ENCODE measurements around the gene KTN1. TPM values are rescaled to one million over a fixed set of nuclear protein-coding genes. Genes with fewer than 3 reads are reported as not detected.

Gene KTN1
- total and polyA plus RNA-seq, 8 donors = 125 to 171 (median 140) TPM

DNA sequence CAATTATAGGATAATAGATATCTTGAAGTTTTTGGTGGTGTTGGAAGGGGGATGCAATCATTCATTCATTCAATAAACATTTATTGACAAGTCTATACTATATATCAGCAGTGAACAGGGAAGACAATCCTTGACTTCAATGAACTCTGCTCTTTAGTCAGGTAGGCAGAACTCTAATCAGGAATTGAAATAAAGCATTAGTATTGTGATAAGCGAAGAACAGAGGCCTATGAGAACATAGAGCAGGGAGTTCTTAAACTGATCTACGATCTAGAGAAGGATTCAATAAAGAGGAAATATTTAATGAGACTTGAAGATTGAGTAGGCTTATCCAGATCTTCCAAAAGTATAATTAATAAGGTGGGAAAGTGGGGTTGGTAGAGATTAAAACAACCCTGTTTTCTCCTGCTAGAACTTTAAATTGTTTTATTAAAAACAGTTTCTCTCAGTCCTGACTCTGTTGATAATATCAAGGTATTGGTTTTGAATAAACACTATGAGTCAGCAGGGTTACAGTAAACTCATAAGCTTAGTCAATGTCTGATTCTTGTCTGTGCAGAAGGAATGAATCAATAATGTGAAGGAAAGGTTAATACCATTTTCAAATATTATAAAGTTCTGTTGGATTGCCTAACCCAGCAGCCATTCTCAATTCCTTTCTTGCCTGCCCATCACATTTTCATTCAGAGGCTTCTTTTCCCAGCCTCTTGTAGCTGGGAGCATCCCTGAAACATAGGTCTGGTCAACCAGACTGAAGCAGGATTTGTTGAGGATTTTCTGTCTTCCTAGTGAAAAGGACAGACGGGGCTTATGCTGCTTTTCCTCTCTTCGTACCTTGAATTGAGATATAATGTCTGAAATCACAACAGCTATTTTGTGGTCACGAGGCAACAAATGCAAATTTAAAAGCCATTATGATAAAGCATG lies 38.9 kb upstream of the KTN1 start:
- DNase-seq (no peak), ATAC-seq (no peak)
- H3K27me3 ChIP-seq = no peaks in the 10 kb centered on the region
- intact Hi-C loops (cut with DNase I) = no loop called here
- peaks cover 0 to 6% of the 10 kb centered on the region in 2 donors for H3K9me3 ChIP-seq
- H3K4me1 ChIP-seq = no peaks in the 10 kb centered on the region
- no peak overlapping the region for H3K4me3 ChIP-seq
- H3K27ac ChIP-seq = no peak overlapping the region
- TF ChIP-seq, protein P1, sequence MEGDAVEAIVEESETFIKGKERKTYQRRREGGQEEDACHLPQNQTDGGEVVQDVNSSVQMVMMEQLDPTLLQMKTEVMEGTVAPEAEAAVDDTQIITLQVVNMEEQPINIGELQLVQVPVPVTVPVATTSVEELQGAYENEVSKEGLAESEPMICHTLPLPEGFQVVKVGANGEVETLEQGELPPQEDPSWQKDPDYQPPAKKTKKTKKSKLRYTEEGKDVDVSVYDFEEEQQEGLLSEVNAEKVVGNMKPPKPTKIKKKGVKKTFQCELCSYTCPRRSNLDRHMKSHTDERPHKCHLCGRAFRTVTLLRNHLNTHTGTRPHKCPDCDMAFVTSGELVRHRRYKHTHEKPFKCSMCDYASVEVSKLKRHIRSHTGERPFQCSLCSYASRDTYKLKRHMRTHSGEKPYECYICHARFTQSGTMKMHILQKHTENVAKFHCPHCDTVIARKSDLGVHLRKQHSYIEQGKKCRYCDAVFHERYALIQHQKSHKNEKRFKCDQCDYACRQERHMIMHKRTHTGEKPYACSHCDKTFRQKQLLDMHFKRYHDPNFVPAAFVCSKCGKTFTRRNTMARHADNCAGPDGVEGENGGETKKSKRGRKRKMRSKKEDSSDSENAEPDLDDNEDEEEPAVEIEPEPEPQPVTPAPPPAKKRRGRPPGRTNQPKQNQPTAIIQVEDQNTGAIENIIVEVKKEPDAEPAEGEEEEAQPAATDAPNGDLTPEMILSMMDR (IDR thresholded peaks at IDR 0.05) = no peak
- H3K36me3 ChIP-seq = no peaks in the 10 kb centered on the region

DNA sequence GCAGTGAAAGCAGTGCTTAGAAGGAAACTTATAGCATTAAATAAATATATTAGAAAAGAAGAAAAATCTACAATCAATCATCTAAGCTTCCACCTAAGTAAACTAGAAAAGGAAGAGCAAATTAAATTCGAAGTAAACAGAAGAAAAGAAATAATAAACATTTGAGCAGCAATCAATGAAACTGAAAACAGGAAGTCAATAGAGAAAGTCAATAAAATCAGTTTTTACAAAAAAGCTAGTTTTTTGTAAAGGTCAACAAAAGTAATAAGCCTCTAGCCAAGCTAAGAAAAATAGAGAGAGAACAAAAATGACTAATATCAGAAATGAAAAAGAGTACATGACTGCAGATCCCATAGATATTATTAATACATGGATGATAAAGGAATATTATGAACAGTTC lies 34.2 kb upstream of the KTN1 start:
- TF ChIP-seq, protein P1 (IDR thresholded peaks at IDR 0.05) = no peak
- ATAC-seq (no peak), DNase-seq (no peak)
- no peaks in the 10 kb centered on the region for H3K9me3 ChIP-seq
- no peaks in the 10 kb centered on the region for H3K27me3 ChIP-seq
- no peak overlapping the region for H3K27ac ChIP-seq
- no peak overlapping the region for H3K4me3 ChIP-seq
- no peaks in the 10 kb centered on the region for H3K4me1 ChIP-seq
- intact Hi-C loops (cut with DNase I) = no loop called here
- H3K36me3 ChIP-seq = no peaks in the 10 kb centered on the region

DNA sequence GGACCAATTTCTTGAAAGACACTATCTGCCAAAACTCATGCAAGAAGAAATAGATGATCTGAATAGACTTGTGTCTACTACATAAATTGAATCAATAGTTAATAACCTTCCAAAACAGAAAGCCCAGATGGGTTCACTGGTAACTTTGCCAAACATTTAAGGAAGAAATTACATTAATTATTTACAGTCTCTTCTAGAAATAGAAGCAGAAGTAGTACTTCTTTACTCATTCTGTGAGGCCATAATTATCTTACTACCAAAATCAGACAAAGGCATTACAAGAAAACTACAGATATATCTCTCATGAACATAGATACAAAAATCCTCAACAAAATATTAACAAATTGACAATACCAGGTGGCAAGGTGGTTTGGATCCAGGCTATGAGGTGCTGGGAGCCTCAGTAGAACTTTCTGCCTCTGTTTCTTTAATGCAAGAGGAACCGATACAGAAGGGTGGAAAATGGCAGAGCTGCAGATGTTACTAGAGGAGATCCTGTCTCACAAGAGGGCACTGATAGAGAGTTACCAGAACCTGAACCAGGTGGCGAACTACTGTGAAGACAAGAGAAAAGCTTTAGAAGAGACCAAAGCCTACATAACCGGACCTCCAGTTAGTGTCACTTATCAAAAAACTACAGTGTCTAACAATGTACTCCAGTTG lies 33.7 kb upstream of the KTN1 start:
- intact Hi-C loops (cut with DNase I) = no loop called here
- H3K27me3 ChIP-seq = no peaks in the 10 kb centered on the region
- no peak overlapping the region for H3K27ac ChIP-seq
- DNase-seq (no peak), ATAC-seq (no peak)
- no peaks in the 10 kb centered on the region for H3K9me3 ChIP-seq
- H3K4me1 ChIP-seq = no peaks in the 10 kb centered on the region
- no peak overlapping the region for H3K4me3 ChIP-seq
- TF ChIP-seq, protein P1 (IDR thresholded peaks at IDR 0.05) = no peak
- no peaks in the 10 kb centered on the region for H3K36me3 ChIP-seq

DNA sequence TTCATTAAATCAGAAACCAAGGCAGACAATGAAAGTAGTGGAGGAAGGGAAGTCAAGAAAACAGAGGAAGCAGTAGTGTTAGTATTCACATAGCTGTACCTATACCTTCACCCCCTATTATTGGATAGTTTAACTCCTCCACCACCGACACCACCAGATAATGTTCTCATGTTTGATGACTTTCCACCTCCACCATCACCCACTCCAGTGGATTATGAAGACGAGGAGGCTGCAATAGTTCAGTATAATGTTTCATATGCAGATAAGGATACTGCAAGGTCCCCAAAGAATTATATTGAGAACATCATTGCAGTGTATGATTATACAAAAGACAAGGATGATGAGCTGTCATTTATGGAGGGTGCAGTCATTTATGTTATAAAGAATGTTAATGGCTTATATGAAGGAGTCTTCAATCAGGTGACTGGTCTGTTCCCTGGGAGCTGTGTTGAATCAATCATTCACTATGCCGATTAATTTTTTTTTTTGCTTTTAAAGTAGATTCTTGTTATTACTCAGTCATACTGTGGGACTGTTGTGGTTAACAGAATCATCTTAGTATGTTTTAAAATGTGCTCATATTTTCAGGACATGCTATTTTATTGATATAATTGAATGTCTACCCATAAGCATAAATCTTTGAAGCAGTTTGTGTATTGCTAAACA lies 32.2 kb upstream of the KTN1 start:
- Histone ChIP-seq H3K4me3 (no peak overlapping the region), H3K9me3 (no peaks in the 10 kb centered on the region), H3K27ac (no peak overlapping the region), H3K36me3 (no peaks in the 10 kb centered on the region), H3K27me3 (no peaks in the 10 kb centered on the region), H3K4me1 (no peaks in the 10 kb centered on the region)
- intact Hi-C loops (cut with DNase I) = no loop called here
- DNase-seq (no peak), ATAC-seq (no peak)
- TF ChIP-seq, protein P1 (IDR thresholded peaks at IDR 0.05) = no peak

DNA sequence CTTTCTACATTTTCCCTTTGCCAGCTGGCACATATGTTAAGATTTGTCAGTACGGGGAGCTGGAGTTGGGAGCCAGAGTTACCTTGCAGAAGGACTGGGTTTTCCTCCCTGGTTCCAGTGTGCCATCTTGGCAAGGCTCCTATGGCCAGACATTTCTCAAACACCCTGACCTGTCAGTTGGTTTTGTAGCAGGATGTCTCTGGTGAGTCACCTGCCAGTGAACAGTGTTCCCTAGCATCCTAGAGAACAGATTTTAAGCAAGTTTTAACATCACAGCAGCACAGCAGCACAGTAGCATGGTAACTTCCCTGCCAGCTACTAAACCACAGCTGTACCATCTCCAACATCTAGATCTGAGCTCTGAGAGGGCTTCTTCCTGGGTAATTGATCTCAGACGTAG lies 26.2 kb upstream of the KTN1 start:
- H3K27ac ChIP-seq = no peak overlapping the region
- TF ChIP-seq, protein P1 (IDR thresholded peaks at IDR 0.05) = no peak
- peaks cover 0 to 5% of the 10 kb centered on the region in 2 donors for H3K4me1 ChIP-seq
- intact Hi-C loops (cut with DNase I) = no loop called here
- ATAC-seq (no peak), DNase-seq (no peak)
- H3K36me3 ChIP-seq = no peaks in the 10 kb centered on the region
- no peak overlapping the region for H3K4me3 ChIP-seq
- H3K27me3 ChIP-seq = no peaks in the 10 kb centered on the region
- H3K9me3 ChIP-seq = no peaks in the 10 kb centered on the region
